Endothelial cell (in vitro differentiated cells): ENCODE results near the gene ABCF2. TPM values are rescaled to one million over a fixed set of nuclear protein-coding genes. Genes with fewer than 3 reads are reported as not detected.

Experiments used
- DNase-seq: peaks from one replicate; pipeline ENCODE4 v3.0.0; 2021; ENCODE audit warnings: low spot score
- H3K27ac Mint-ChIP-seq: one replicate; pipeline ENCODE4 v1.8.0; 2021; ENCODE audit warnings: mixed read lengths, inconsistent platforms; ENCODE audit not compliant: unreplicated experiment
- H3K27me3 Mint-ChIP-seq: one replicate; pipeline ENCODE4 v1.8.0; 2021; ENCODE audit warnings: mild to moderate bottlenecking, moderate library complexity, mixed read lengths, inconsistent platforms; ENCODE audit not compliant: unreplicated experiment
- H3K36me3 Mint-ChIP-seq: one replicate; pipeline ENCODE4 v1.8.0; 2021; ENCODE audit warnings: mild to moderate bottlenecking, low read depth, mixed read lengths, inconsistent platforms; ENCODE audit not compliant: unreplicated experiment
- H3K4me1 Mint-ChIP-seq: one replicate; pipeline ENCODE4 v1.8.0; 2021; ENCODE audit warnings: mild to moderate bottlenecking, mixed read lengths, inconsistent platforms; ENCODE audit not compliant: unreplicated experiment
- H3K4me3 Mint-ChIP-seq: one replicate; pipeline ENCODE4 v1.8.0; 2021; ENCODE audit warnings: mild to moderate bottlenecking, mixed read lengths, inconsistent platforms; ENCODE audit not compliant: unreplicated experiment
- H3K9me3 Mint-ChIP-seq: one replicate; pipeline ENCODE4 v1.8.0; 2021; ENCODE audit warnings: mixed read lengths, inconsistent platforms; ENCODE audit not compliant: unreplicated experiment
- CTCF ChIP-seq: fragments of 200-600 bp; sonication (generic); IDR thresholded peaks from one replicate; pipeline ENCODE4 v1.5.0; 2021; ENCODE audit warnings: antibody characterized with exemption; ENCODE audit not compliant: unreplicated experiment
- total RNA-seq: library from RNA; stranded (reverse); fragmentation: NEBNext Ultra II Directional; extraction: Animal tissue kit (Norgen Biotek cat#: 25700); gene quantifications from one replicate; pipeline ENCODE4 v1.2.1, GENCODE V29; 2021; ENCODE audit not compliant: unreplicated experiment

The ABCF2 gene
- total RNA-seq, 1 donor from 2014 or later, result 39.6 TPM

GRCh38 chr7:151236406-151236805, 9.4 kb upstream of the ABCF2 start:
- Mint-ChIP-seq H3K4me1 (peaks cover 22% of the 10 kb centered on the region), H3K4me3 (no peak overlapping the region), H3K27ac (no peak overlapping the region), H3K27me3 (peaks cover 19% of the 10 kb centered on the region), H3K36me3 (peaks cover 18% of the 10 kb centered on the region), H3K9me3 (no peaks in the 10 kb centered on the region)
- TF ChIP-seq CTCF, result no peak
- no peak for DNase-seq

- Mint-ChIP-seq H3K4me3 (no peak overlapping the region), H3K27me3 (peaks cover 19% of the 10 kb centered on the region)
These were observed 8.2 kb upstream of the ABCF2 start for GRCh38 chr7:151235091-151235787.

GRCh38 chr7:151233804-151234203, 6.8 kb upstream of the ABCF2 start:
- H3K4me1 Mint-ChIP-seq, result peaks cover 22% of the 10 kb centered on the region
- H3K36me3 Mint-ChIP-seq, result peaks cover 14% of the 10 kb centered on the region
- H3K27ac Mint-ChIP-seq, result peak overlapping the region; percentile 93
- peak overlapping the region; percentile 98 for H3K4me3 Mint-ChIP-seq
- no peaks in the 10 kb centered on the region for H3K9me3 Mint-ChIP-seq
- no peak for DNase-seq
- TF ChIP-seq CTCF, result no peak
- peaks cover 15% of the 10 kb centered on the region for H3K27me3 Mint-ChIP-seq

More at GRCh38 chr7:151235091-151235787, 8.2 kb upstream of the ABCF2 start:
- Mint-ChIP-seq H3K36me3 (peaks cover 18% of the 10 kb centered on the region), H3K9me3 (no peaks in the 10 kb centered on the region), H3K4me1 (peaks cover 22% of the 10 kb centered on the region), H3K27ac (no peak overlapping the region)
- DNase-seq, result no peak
- no peak for TF ChIP-seq CTCF

GRCh38 chr7:151232917-151233701, 6.1 kb upstream of the ABCF2 start:
- peak overlapping the region; percentile 93 for H3K27ac Mint-ChIP-seq
- peaks cover 23% of the 10 kb centered on the region for H3K4me1 Mint-ChIP-seq
- H3K36me3 Mint-ChIP-seq, result peaks cover 12% of the 10 kb centered on the region
- peaks cover 15% of the 10 kb centered on the region for H3K27me3 Mint-ChIP-seq
- no peak for DNase-seq
- no peaks in the 10 kb centered on the region for H3K9me3 Mint-ChIP-seq
- H3K4me3 Mint-ChIP-seq, result peak overlapping the region; percentile 98
- TF ChIP-seq CTCF, result no peak
